ENCODE data around the gene ATP11A.

ATP11A gene

DNA sequence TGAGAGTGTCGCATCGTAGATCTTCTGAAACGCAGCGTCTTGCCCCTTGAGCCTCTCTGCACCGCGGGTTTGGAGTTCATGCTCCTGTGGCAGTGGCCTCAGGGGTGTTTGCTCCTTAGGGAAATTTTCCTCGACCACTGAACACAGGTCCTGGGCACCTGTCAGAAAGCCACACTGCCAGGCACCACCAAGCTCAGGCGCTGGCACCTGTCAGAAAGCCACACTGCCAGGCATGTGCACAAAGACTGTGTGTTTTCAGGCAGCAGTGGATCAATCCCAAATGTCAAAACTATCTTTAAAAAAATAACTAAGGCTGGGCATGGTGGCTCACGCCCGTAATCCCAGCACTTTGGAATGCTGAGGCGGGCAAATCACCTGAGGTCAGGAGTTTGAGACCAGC lies 87.1 kb downstream of the ATP11A start:
- DNase-seq, result no peak
- Histone ChIP-seq H3K27ac (no peak overlapping the region), H3K36me3 (replicated peaks) (no peaks in the 10 kb centered on the region), H3K4me3 (ENCODE audit: low read depth, low read length) (no peak overlapping the region), H3K27me3 (replicated peaks) (no peaks in the 10 kb centered on the region)
- in situ Hi-C loops (cut with HindIII; ENCODE audit: low pct_ligation_motif_present, low sequenced_read_pairs), result no loop called here
- TF ChIP-seq CTCF (IDR thresholded peaks at IDR 0.05; ENCODE audit: low read depth, low read length, missing control alignments), result no peak

DNA sequence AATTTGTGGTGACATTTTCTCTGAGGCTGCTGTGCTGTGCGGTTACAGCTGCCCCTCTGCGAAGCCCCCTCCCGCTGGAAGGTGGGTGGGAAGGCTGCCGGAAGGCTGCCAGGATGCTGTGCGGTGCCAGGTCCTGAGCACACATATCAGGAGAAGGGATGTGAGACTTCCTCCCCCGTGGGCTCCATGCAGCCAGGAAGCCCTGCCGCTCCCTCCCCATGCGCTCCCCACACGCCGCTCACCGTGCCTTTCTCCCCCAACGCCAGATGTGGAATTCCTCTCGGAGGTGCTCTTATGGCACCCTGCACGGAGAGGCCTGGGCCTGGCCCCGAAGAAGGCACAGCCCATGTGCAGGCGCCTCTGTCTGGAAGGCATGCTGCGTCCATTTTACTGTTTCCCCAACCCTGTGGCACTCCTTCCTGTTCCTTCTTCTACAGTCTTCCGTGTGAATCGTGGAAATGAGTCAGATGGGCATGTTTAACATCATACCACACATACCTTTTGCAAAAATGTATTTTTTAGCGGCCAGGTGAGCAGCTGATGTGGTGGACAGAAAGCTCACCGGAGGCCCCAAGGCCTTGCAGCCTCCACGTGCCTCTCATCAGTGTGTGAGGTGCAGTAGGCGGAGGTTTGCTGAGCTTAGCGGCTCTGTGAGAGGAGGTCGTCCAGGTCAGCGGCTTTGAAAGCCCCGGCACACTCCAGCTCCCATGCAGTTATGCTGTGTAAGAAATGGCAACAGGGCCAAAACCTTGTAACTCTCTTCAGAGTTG lies 88.0 kb downstream of the ATP11A start:
- Histone ChIP-seq H3K27ac (no peak overlapping the region), H3K27me3 (replicated peaks) (no peaks in the 10 kb centered on the region), H3K4me3 (ENCODE audit: low read depth, low read length) (no peak overlapping the region), H3K36me3 (replicated peaks) (no peaks in the 10 kb centered on the region)
- TF ChIP-seq CTCF (IDR thresholded peaks at IDR 0.05; ENCODE audit: low read depth, low read length, missing control alignments), result no peak
- DNase-seq, result no peak
- in situ Hi-C loops (cut with HindIII; ENCODE audit: low pct_ligation_motif_present, low sequenced_read_pairs), result no loop called here

DNA sequence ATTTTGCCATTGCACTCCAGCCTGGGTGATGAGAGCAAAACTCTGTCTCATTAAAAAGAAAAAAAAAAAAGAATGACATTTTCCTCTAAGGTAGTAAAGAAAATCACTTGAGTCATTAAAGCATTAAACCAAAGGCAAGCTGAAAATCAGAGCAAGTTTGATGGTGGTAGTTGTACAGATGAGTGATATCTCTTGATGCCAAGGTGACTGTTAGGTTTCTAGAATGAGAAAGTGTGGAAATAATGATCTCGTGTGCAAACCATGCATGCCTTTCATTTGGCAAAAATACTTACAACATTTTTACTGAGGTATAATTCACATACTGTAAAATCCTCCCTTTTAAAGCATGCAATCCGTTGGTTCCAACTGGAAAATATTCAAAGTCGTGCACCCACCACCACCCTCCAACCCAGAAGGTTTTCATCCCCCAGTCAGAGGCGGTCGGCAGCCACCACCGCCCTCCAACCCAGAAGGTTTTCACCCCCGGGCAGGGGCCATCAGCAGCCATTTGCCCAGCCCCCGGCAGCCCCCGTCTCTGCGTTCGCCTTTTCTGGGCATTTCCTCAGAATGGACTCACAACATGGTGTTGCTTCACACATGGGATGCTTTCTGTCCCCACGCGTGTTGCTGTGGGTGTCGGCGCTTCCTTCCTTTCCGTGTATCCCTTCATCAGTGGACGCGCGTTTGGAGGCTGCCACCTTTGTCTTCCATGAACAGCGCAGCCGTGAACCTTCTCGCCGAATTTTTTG lies 90.2 kb downstream of the ATP11A start:
- Histone ChIP-seq H3K4me3 (ENCODE audit: low read depth, low read length) (no peak overlapping the region), H3K27ac (no peak overlapping the region), H3K27me3 (replicated peaks) (no peaks in the 10 kb centered on the region), H3K36me3 (replicated peaks) (no peaks in the 10 kb centered on the region)
- DNase-seq, result no peak
- in situ Hi-C loops (cut with HindIII; ENCODE audit: low pct_ligation_motif_present, low sequenced_read_pairs), result no loop called here
- TF ChIP-seq CTCF (IDR thresholded peaks at IDR 0.05; ENCODE audit: low read depth, low read length, missing control alignments), result no peak

DNA sequence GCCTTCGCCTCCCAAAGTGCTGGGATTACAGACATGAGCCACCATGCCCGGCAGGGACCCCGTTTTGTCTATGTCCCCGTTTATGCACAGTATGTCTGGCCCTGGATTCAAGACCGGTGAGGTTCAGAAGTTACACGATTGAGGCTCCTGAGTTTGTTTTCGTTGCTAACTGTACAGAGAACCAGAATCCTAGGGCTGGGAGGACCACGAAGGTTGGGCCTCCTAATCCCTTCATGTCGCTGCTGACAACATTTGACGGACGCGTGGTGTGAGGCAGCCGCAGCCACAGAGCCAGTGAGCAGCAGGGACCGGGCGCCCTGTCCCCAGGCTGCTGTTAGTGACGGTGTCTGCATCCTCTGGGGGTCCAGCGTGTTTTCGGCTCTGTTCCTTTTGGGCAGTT lies 91.4 kb downstream of the ATP11A start:
- TF ChIP-seq CTCF (IDR thresholded peaks at IDR 0.05; ENCODE audit: low read depth, low read length, missing control alignments), result no peak
- Histone ChIP-seq H3K27ac (no peak overlapping the region), H3K4me3 (ENCODE audit: low read depth, low read length) (no peak overlapping the region), H3K36me3 (replicated peaks) (no peaks in the 10 kb centered on the region), H3K27me3 (replicated peaks) (no peaks in the 10 kb centered on the region)
- DNase-seq, result no peak
- in situ Hi-C loops (cut with HindIII; ENCODE audit: low pct_ligation_motif_present, low sequenced_read_pairs), result no loop called here

DNA sequence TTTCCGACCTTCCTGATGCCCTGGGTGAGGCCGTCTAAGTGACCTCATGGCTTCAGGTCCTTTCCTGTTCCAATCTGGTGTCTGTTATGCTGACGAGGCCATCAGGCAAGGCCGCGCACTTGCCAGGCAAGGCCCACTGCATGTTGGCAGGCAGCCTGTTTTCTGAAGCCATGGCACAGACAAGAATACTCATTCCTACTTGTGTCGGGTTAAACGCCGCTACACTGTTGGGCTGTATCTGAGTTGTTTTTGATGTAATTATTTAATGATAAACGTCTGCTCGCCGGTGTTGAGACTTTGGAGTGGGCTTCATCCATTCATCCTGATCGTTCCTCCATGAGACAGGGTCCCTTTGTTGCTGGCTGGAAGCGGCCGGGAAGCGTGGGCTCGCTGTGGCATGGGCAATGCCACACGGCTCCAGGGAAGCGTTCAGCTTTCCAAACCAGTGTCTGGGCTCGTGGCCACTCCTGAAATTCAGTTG lies 92.1 kb downstream of the ATP11A start:
- no peak overlapping the region for H3K4me3 ChIP-seq (ENCODE audit: low read depth, low read length)
- no peaks in the 10 kb centered on the region for H3K36me3 ChIP-seq (replicated peaks)
- in situ Hi-C loops (cut with HindIII; ENCODE audit: low pct_ligation_motif_present, low sequenced_read_pairs), result no loop called here
- H3K27me3 ChIP-seq (replicated peaks), result no peaks in the 10 kb centered on the region
- no peak for TF ChIP-seq CTCF (IDR thresholded peaks at IDR 0.05; ENCODE audit: low read depth, low read length, missing control alignments)
- DNase-seq, result no peak
- H3K27ac ChIP-seq, result no peak overlapping the region

Data from brain microvascular endothelial cell (primary cell).